Loucy (cell line): ENCODE data around the gene ART1.

ENCODE experiments used
- H2AFZ ChIP-seq: fragments of 200-600 bp; sonication (generic); 2 replicates; pipeline ENCODE4 v1.6.0; 2016; ENCODE audit warnings: antibody characterized with exemption, mild to moderate bottlenecking, low read length, moderate library complexity
- H3F3A ChIP-seq: fragments of 200-600 bp; 2 replicates; pipeline ENCODE4 v1.6.0; 2016; ENCODE audit warnings: antibody characterized with exemption, low read depth, mild to moderate bottlenecking
- H3K27me3 ChIP-seq: fragments of 200-600 bp; sonication (generic); 2 replicates; pipeline ENCODE4 v1.6.1; 2014; ENCODE audit warnings: low read length, mild to moderate bottlenecking; ENCODE audit not compliant: insufficient read depth, poor library complexity, severe bottlenecking
- H3K36me3 ChIP-seq: fragments of 200-600 bp; sonication (generic); 2 replicates; pipeline ENCODE4 v1.6.1; 2016; ENCODE audit warnings: low read length; ENCODE audit not compliant: insufficient read depth
- H3K4me1 ChIP-seq: fragments of 200-600 bp; sonication (generic); 2 replicates; pipeline ENCODE4 v1.5.1; 2014; ENCODE audit warnings: low read length, mild to moderate bottlenecking; ENCODE audit not compliant: insufficient read depth, poor library complexity, severe bottlenecking
- H3K4me2 ChIP-seq: fragments of 200-600 bp; sonication (generic); 2 replicates; pipeline ENCODE4 v1.6.0; 2014; ENCODE audit warnings: antibody characterized with exemption, low read length, low read depth, mild to moderate bottlenecking; ENCODE audit not compliant: poor library complexity, severe bottlenecking
- H3K4me3 ChIP-seq: fragments of 200-600 bp; sonication (generic); 2 replicates; pipeline ENCODE4 v1.5.1; 2014; ENCODE audit warnings: low read length, mild to moderate bottlenecking, mixed read lengths; ENCODE audit not compliant: poor library complexity, severe bottlenecking
- H3K79me2 ChIP-seq: fragments of 200-600 bp; sonication (generic); 2 replicates; pipeline ENCODE4 v1.6.1; 2014; ENCODE audit warnings: low read length; ENCODE audit not compliant: insufficient read depth
- H3K9ac ChIP-seq: fragments of 200-600 bp; sonication (generic); 2 replicates; pipeline ENCODE4 v1.6.0; 2014; ENCODE audit warnings: mild to moderate bottlenecking, low read depth, low read length, moderate library complexity; ENCODE audit not compliant: poor library complexity, severe bottlenecking
- H3K9me2 ChIP-seq: fragments of 200-600 bp; sonication (generic); replicated peaks from 2 replicates; pipeline ENCODE4 v1.6.1; 2016; ENCODE audit warnings: low read depth, low read length, mixed read lengths
- H3K9me3 ChIP-seq: fragments of 200-600 bp; sonication (generic); 2 replicates; pipeline ENCODE4 v1.6.1; 2014; ENCODE audit warnings: mild to moderate bottlenecking, antibody characterized with exemption, low read length, low read depth; ENCODE audit not compliant: insufficient read depth
- H4K20me1 ChIP-seq: fragments of 200-600 bp; sonication (generic); 2 replicates; pipeline ENCODE4 v1.6.0; 2014; ENCODE audit warnings: antibody characterized with exemption, low read length, mild to moderate bottlenecking; ENCODE audit not compliant: insufficient read depth, poor library complexity, severe bottlenecking
- CTCF ChIP-seq: fragments of 200-600 bp; sonication (generic); conservative IDR thresholded peaks from 2 replicates; pipeline ENCODE4 v1.5.1; 2014; ENCODE audit warnings: mild to moderate bottlenecking, antibody characterized with exemption, low read length
- EZH2phosphoT487 ChIP-seq: fragments of 200-600 bp; IDR thresholded peaks from 2 replicates; pipeline ENCODE4 v1.6.1; 2018; ENCODE audit warnings: antibody characterized with exemption, mild to moderate bottlenecking, moderate library complexity, borderline replicate concordance

ART1 gene

GRCh38 chr11:3703383-3703782 is 58.5 kb downstream of the ART1 start:
- TF ChIP-seq CTCF = no peak
- no peak for TF ChIP-seq EZH2phosphoT487
- no peak overlapping the region for H3K4me3 ChIP-seq
- no peaks in the 10 kb centered on the region for H3K4me1 ChIP-seq
- no peaks in the 10 kb centered on the region for H3K9me2 ChIP-seq
- no peak overlapping the region for H2AFZ ChIP-seq
- no peaks in the 10 kb centered on the region for H3K79me2 ChIP-seq
- 0 out of 2 replicates have a peak, but pooled peaks cover 4% of the 10 kb centered on the region for H3F3A ChIP-seq
- H3K4me2 ChIP-seq = no peak overlapping the region
- H4K20me1 ChIP-seq = no peaks in the 10 kb centered on the region
- H3K36me3 ChIP-seq = peaks cover 96% of the 10 kb centered on the region
- H3K9ac ChIP-seq = no peak overlapping the region
- H3K9me3 ChIP-seq = no peaks in the 10 kb centered on the region
- H3K27me3 ChIP-seq = no peaks in the 10 kb centered on the region

DNA sequence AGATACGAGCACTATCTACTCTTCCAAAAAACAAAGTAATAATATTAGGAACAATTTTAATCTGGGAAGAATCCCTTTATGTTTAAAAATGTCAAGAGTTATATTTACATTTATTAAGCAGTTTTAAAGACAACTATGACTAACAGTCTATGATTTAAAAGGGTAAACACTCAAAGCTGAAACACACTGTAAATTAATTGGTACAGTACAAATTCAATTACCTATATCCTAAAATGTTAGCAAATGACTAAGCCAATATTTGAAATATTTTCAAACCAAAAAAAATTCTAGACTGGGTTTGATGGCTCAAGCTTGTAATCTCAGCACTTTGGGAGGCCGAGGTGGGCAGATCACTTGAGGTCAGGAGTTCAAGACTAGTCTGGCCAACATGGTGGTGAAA is 62.2 kb downstream of the ART1 start:
- TF ChIP-seq CTCF = no peak
- no peak for TF ChIP-seq EZH2phosphoT487
- no peak overlapping the region for H3K4me2 ChIP-seq
- peaks cover 6% of the 10 kb centered on the region for H4K20me1 ChIP-seq
- H3K4me3 ChIP-seq = no peak overlapping the region
- no peak overlapping the region for H2AFZ ChIP-seq
- H3K9me3 ChIP-seq = no peaks in the 10 kb centered on the region
- no peaks in the 10 kb centered on the region for H3K4me1 ChIP-seq
- H3K36me3 ChIP-seq = peaks cover 95% of the 10 kb centered on the region
- H3K9ac ChIP-seq = no peak overlapping the region
- H3F3A ChIP-seq = no peaks in the 10 kb centered on the region
- H3K79me2 ChIP-seq = no peaks in the 10 kb centered on the region
- no peaks in the 10 kb centered on the region for H3K27me3 ChIP-seq
- no peaks in the 10 kb centered on the region for H3K9me2 ChIP-seq

DNA sequence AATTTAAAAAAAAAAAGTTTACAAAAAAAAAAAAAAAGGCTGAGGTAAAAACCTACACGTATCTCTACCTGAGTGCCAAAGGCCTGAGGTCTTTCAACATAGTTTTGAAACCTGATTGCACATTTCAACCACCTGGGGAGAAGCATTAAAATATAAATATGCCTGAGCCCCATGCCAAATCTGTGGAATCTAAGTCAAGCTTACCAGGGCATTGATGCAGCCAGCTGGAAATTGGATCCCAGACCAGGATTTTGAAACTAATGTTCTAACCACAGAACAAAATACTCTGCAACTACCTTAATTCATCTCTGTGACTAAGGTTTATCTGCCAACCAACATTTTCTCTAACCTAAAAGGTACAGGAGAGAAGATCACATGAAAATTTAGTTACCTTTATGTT is 65.0 kb downstream of the ART1 start:
- H3K79me2 ChIP-seq = no peaks in the 10 kb centered on the region
- no peak overlapping the region for H3K9ac ChIP-seq
- H3K36me3 ChIP-seq = peaks cover 94% of the 10 kb centered on the region
- H4K20me1 ChIP-seq = peaks cover 6% of the 10 kb centered on the region
- TF ChIP-seq EZH2phosphoT487 (no peak), CTCF (no peak)
- H3K9me3 ChIP-seq = no peaks in the 10 kb centered on the region
- no peak overlapping the region for H3K4me3 ChIP-seq
- H3K4me2 ChIP-seq = no peak overlapping the region
- no peaks in the 10 kb centered on the region for H3K9me2 ChIP-seq
- H2AFZ ChIP-seq = no peak overlapping the region
- no peaks in the 10 kb centered on the region for H3K4me1 ChIP-seq
- no peaks in the 10 kb centered on the region for H3K27me3 ChIP-seq
- H3F3A ChIP-seq = no peaks in the 10 kb centered on the region
